ENCODE measurements around the gene PLCH2.

GRCh38 chr1:2431518-2431917 lies 44.6 kb upstream of the PLCH2 start:
- TF ChIP-seq, protein P1, sequence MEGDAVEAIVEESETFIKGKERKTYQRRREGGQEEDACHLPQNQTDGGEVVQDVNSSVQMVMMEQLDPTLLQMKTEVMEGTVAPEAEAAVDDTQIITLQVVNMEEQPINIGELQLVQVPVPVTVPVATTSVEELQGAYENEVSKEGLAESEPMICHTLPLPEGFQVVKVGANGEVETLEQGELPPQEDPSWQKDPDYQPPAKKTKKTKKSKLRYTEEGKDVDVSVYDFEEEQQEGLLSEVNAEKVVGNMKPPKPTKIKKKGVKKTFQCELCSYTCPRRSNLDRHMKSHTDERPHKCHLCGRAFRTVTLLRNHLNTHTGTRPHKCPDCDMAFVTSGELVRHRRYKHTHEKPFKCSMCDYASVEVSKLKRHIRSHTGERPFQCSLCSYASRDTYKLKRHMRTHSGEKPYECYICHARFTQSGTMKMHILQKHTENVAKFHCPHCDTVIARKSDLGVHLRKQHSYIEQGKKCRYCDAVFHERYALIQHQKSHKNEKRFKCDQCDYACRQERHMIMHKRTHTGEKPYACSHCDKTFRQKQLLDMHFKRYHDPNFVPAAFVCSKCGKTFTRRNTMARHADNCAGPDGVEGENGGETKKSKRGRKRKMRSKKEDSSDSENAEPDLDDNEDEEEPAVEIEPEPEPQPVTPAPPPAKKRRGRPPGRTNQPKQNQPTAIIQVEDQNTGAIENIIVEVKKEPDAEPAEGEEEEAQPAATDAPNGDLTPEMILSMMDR (IDR thresholded peaks at IDR 0.05): no peak
- no peak for TF ChIP-seq POLR2A (IDR thresholded peaks at IDR 0.05)
